Loucy (cell line): ENCODE data around the gene LHFPL2.

Experiments used
- H2AFZ ChIP-seq: fragments of 200-600 bp; sonication (generic); 2 replicates; pipeline ENCODE4 v1.6.0; 2016; ENCODE audit warnings: antibody characterized with exemption, mild to moderate bottlenecking, low read length, moderate library complexity
- H3F3A ChIP-seq: fragments of 200-600 bp; 2 replicates; pipeline ENCODE4 v1.6.0; 2016; ENCODE audit warnings: antibody characterized with exemption, low read depth, mild to moderate bottlenecking
- H3K27me3 ChIP-seq: fragments of 200-600 bp; sonication (generic); 2 replicates; pipeline ENCODE4 v1.6.1; 2014; ENCODE audit warnings: low read length, mild to moderate bottlenecking; ENCODE audit not compliant: insufficient read depth, poor library complexity, severe bottlenecking
- H3K36me3 ChIP-seq: fragments of 200-600 bp; sonication (generic); 2 replicates; pipeline ENCODE4 v1.6.1; 2016; ENCODE audit warnings: low read length; ENCODE audit not compliant: insufficient read depth
- H3K4me1 ChIP-seq: fragments of 200-600 bp; sonication (generic); 2 replicates; pipeline ENCODE4 v1.5.1; 2014; ENCODE audit warnings: low read length, mild to moderate bottlenecking; ENCODE audit not compliant: insufficient read depth, poor library complexity, severe bottlenecking
- H3K4me2 ChIP-seq: fragments of 200-600 bp; sonication (generic); 2 replicates; pipeline ENCODE4 v1.6.0; 2014; ENCODE audit warnings: antibody characterized with exemption, low read length, low read depth, mild to moderate bottlenecking; ENCODE audit not compliant: poor library complexity, severe bottlenecking
- H3K4me3 ChIP-seq: fragments of 200-600 bp; sonication (generic); 2 replicates; pipeline ENCODE4 v1.5.1; 2014; ENCODE audit warnings: low read length, mild to moderate bottlenecking, mixed read lengths; ENCODE audit not compliant: poor library complexity, severe bottlenecking
- H3K79me2 ChIP-seq: fragments of 200-600 bp; sonication (generic); 2 replicates; pipeline ENCODE4 v1.6.1; 2014; ENCODE audit warnings: low read length; ENCODE audit not compliant: insufficient read depth
- H3K9ac ChIP-seq: fragments of 200-600 bp; sonication (generic); 2 replicates; pipeline ENCODE4 v1.6.0; 2014; ENCODE audit warnings: mild to moderate bottlenecking, low read depth, low read length, moderate library complexity; ENCODE audit not compliant: poor library complexity, severe bottlenecking
- H3K9me2 ChIP-seq: fragments of 200-600 bp; sonication (generic); replicated peaks from 2 replicates; pipeline ENCODE4 v1.6.1; 2016; ENCODE audit warnings: low read depth, low read length, mixed read lengths
- H3K9me3 ChIP-seq: fragments of 200-600 bp; sonication (generic); 2 replicates; pipeline ENCODE4 v1.6.1; 2014; ENCODE audit warnings: mild to moderate bottlenecking, antibody characterized with exemption, low read length, low read depth; ENCODE audit not compliant: insufficient read depth
- H4K20me1 ChIP-seq: fragments of 200-600 bp; sonication (generic); 2 replicates; pipeline ENCODE4 v1.6.0; 2014; ENCODE audit warnings: antibody characterized with exemption, low read length, mild to moderate bottlenecking; ENCODE audit not compliant: insufficient read depth, poor library complexity, severe bottlenecking
- CTCF ChIP-seq: fragments of 200-600 bp; sonication (generic); conservative IDR thresholded peaks from 2 replicates; pipeline ENCODE4 v1.5.1; 2014; ENCODE audit warnings: mild to moderate bottlenecking, antibody characterized with exemption, low read length
- EZH2phosphoT487 ChIP-seq: fragments of 200-600 bp; IDR thresholded peaks from 2 replicates; pipeline ENCODE4 v1.6.1; 2018; ENCODE audit warnings: antibody characterized with exemption, mild to moderate bottlenecking, moderate library complexity, borderline replicate concordance

The LHFPL2 gene

GRCh38 chr5:78522476-78523260 is 125.9 kb downstream of the LHFPL2 start:
- H3K9ac ChIP-seq: no peak overlapping the region
- no peaks in the 10 kb centered on the region for H3K79me2 ChIP-seq
- no peaks in the 10 kb centered on the region for H3K27me3 ChIP-seq
- no peaks in the 10 kb centered on the region for H3F3A ChIP-seq
- no peak overlapping the region for H3K4me3 ChIP-seq
- no peak overlapping the region for H2AFZ ChIP-seq
- no peaks in the 10 kb centered on the region for H3K9me3 ChIP-seq
- H3K36me3 ChIP-seq: no peaks in the 10 kb centered on the region
- TF ChIP-seq CTCF: no peak
- no peak for TF ChIP-seq EZH2phosphoT487
- H3K4me1 ChIP-seq: no peaks in the 10 kb centered on the region
- no peak overlapping the region for H3K4me2 ChIP-seq
- H3K9me2 ChIP-seq: no peaks in the 10 kb centered on the region
- no peaks in the 10 kb centered on the region for H4K20me1 ChIP-seq

GRCh38 chr5:78521455-78521854 is 127.1 kb downstream of the LHFPL2 start:
- Histone ChIP-seq H3K9ac (no peak overlapping the region), H3K4me3 (no peak overlapping the region), H3F3A (no peaks in the 10 kb centered on the region), H3K36me3 (no peaks in the 10 kb centered on the region), H2AFZ (no peak overlapping the region), H3K4me2 (no peak overlapping the region), H3K27me3 (no peaks in the 10 kb centered on the region), H3K79me2 (no peaks in the 10 kb centered on the region), H3K4me1 (no peaks in the 10 kb centered on the region), H3K9me3 (no peaks in the 10 kb centered on the region), H4K20me1 (no peaks in the 10 kb centered on the region), H3K9me2 (no peaks in the 10 kb centered on the region)
- TF ChIP-seq CTCF (no peak), EZH2phosphoT487 (no peak)

GRCh38 chr5:78519198-78519941 is 129.2 kb downstream of the LHFPL2 start:
- Histone ChIP-seq H3K36me3 (no peaks in the 10 kb centered on the region), H4K20me1 (no peaks in the 10 kb centered on the region), H3K9me2 (no peaks in the 10 kb centered on the region), H3K9me3 (no peaks in the 10 kb centered on the region), H3K9ac (no peak overlapping the region), H3K4me1 (no peaks in the 10 kb centered on the region), H3K27me3 (no peaks in the 10 kb centered on the region), H2AFZ (no peak overlapping the region), H3K79me2 (no peaks in the 10 kb centered on the region), H3F3A (no peaks in the 10 kb centered on the region), H3K4me2 (no peak overlapping the region), H3K4me3 (no peak overlapping the region)
- TF ChIP-seq CTCF: no peak
- TF ChIP-seq EZH2phosphoT487: no peak
